IMR-90 (cell line): ENCODE data around the gene AGAP1. TPM values are rescaled to one million over a fixed set of nuclear protein-coding genes. Genes with fewer than 3 reads are reported as not detected.

Experiments
- ATAC-seq: fragments of 200-7000 bp; cut with Tn5 transposase; 2 replicates; pipeline ENCODE4 v1.9.1; 2020; ENCODE audit warnings: low read depth, mild to moderate bottlenecking, moderate library complexity
- BruUV-seq: library from RNA; stranded (reverse); fragments of 400-500 nt; replicated peaks from 2 replicates; lab custom pipeline; 2021; lab: Mats Ljungman, UMichigan
- CTCF ChIA-PET: fragments of 300-600 bp; formaldehyde crosslinking; extraction: SDS; loops from one replicate; lab custom pipeline; 2021; ENCODE audit warnings: antibody characterized with exemption; lab: Yijun Ruan, JAX
- POLR2A ChIA-PET: fragments of 300-600 bp; sonication (Branson Sonifier 250); formaldehyde crosslinking; loops from one replicate; lab custom pipeline; 2022; ENCODE audit warnings: antibody characterized with exemption; ENCODE audit not compliant: unreplicated experiment; lab: Charles Lee
- DNase-seq: peaks from one replicate; pipeline ENCODE4 v3.0.0; 2013
- H2AFZ ChIP-seq: replicated peaks from 2 replicates; pipeline ENCODE3; 2013; ENCODE audit warnings: low read length, mild to moderate bottlenecking; ENCODE audit not compliant: poor library complexity
- H2AK5ac ChIP-seq: 2 replicates; pipeline ENCODE4 v1.6.1; 2013; ENCODE audit warnings: low read depth, low read length, inconsistent platforms
- H2AK9ac ChIP-seq: replicated peaks from 2 replicates; pipeline ENCODE3; 2013; ENCODE audit warnings: mild to moderate bottlenecking, low read depth, low read length, moderate library complexity; ENCODE audit not compliant: poor library complexity
- H2BK120ac ChIP-seq: 2 replicates; pipeline ENCODE4 v1.6.1; 2013; ENCODE audit warnings: low read depth, low read length, inconsistent platforms
- H2BK15ac ChIP-seq: 3 replicates; pipeline ENCODE4 v1.6.1; 2013; ENCODE audit warnings: low read depth, low read length, inconsistent platforms
- H2BK20ac ChIP-seq: 2 replicates; pipeline ENCODE4 v1.6.1; 2013; ENCODE audit warnings: low read depth, mild to moderate bottlenecking, inconsistent platforms, low read length, moderate library complexity
- H2BK5ac ChIP-seq: 2 replicates; pipeline ENCODE4 v1.6.1; 2013; ENCODE audit warnings: mild to moderate bottlenecking, low read depth, low read length, inconsistent platforms; ENCODE audit not compliant: poor library complexity, severe bottlenecking
- H3K14ac ChIP-seq: replicated peaks from 2 replicates; pipeline ENCODE4 v1.6.1; 2013; ENCODE audit warnings: low read depth, low read length, inconsistent platforms
- H3K18ac ChIP-seq: 2 replicates; pipeline ENCODE4 v1.6.1; 2013; ENCODE audit warnings: low read depth, low read length, control low read depth
- H3K23ac ChIP-seq: 2 replicates; pipeline ENCODE4 v1.6.1; 2013; ENCODE audit warnings: low read depth, low read length, inconsistent platforms
- H3K27ac ChIP-seq: 2 replicates; pipeline ENCODE4 v1.5.1; 2013; ENCODE audit warnings: mild to moderate bottlenecking, control low read depth, low read length; ENCODE audit not compliant: insufficient read depth
- H3K27me3 ChIP-seq: 2 replicates; pipeline ENCODE4 v1.6.1; 2013; ENCODE audit warnings: low read length; ENCODE audit not compliant: control insufficient read depth, insufficient read depth
- H3K36me3 ChIP-seq: 2 replicates; pipeline ENCODE4 v1.6.1; 2013; ENCODE audit warnings: low read length, mixed read lengths; ENCODE audit not compliant: control insufficient read depth, insufficient read depth
- H3K4ac ChIP-seq: 2 replicates; pipeline ENCODE4 v1.6.1; 2013; ENCODE audit warnings: low read depth, low read length, inconsistent platforms
- H3K4me1 ChIP-seq: 2 replicates; pipeline ENCODE4 v1.6.1; 2013; ENCODE audit warnings: low read length, mixed read lengths; ENCODE audit not compliant: control insufficient read depth, insufficient read depth
- H3K4me2 ChIP-seq: 2 replicates; pipeline ENCODE4 v1.6.1; 2013; ENCODE audit warnings: low read depth, mild to moderate bottlenecking, control low read depth, low read length, moderate library complexity
- H3K4me3 ChIP-seq: 2 replicates; pipeline ENCODE4 v1.5.1; 2013; ENCODE audit warnings: low read depth, mild to moderate bottlenecking, control low read depth, low read length, moderate library complexity; ENCODE audit not compliant: insufficient read depth
- H3K56ac ChIP-seq: 2 replicates; pipeline ENCODE4 v1.6.1; 2013; ENCODE audit warnings: low read length, inconsistent platforms; ENCODE audit not compliant: insufficient read depth; ENCODE audit errors: extremely low read depth
- H3K79me1 ChIP-seq, 2 experiments: 2 replicates each; pipeline ENCODE4 v1.6.1; 2013; ENCODE audit warnings: low read length in 2 of 2, inconsistent platforms in 1 of 2, low read depth in 1 of 2
- H3K9ac ChIP-seq: 2 replicates; pipeline ENCODE4 v1.6.1; 2013; ENCODE audit warnings: low read depth, low read length, control low read depth
- H3K9me1 ChIP-seq: 2 replicates; pipeline ENCODE4 v1.6.1; 2013; ENCODE audit warnings: low read length, inconsistent platforms; ENCODE audit not compliant: insufficient read depth
- H3K9me3 ChIP-seq: 2 replicates; pipeline ENCODE4 v1.6.1; 2013; ENCODE audit warnings: low read length; ENCODE audit not compliant: control insufficient read depth, insufficient read depth
- H4K20me1 ChIP-seq: 2 replicates; pipeline ENCODE4 v1.6.1; 2013; ENCODE audit warnings: low read length, inconsistent platforms; ENCODE audit not compliant: insufficient read depth
- H4K5ac ChIP-seq: 2 replicates; pipeline ENCODE4 v1.6.1; 2013; ENCODE audit warnings: mild to moderate bottlenecking, low read depth, low read length, control low read depth
- H4K8ac ChIP-seq, 2 experiments: 2 replicates each; pipeline ENCODE4 v1.6.1; 2013; ENCODE audit warnings: low read depth in 2 of 2, low read length in 2 of 2, control low read depth in 1 of 2, inconsistent platforms in 1 of 2
- H4K91ac ChIP-seq: 2 replicates; pipeline ENCODE4 v1.6.1; 2013; ENCODE audit warnings: low read depth, low read length, inconsistent platforms; ENCODE audit not compliant: insufficient read depth
- FOS ChIP-seq: fragments of 150-350 bp; IDR thresholded peaks from 2 replicates; pipeline ENCODE4 v1.6.1; 2016; ENCODE audit warnings: low read depth, low read length
- WGBS, 2 experiments: methylation state at CpG; one replicate each; pipeline versions ENCODE4 v1.1.5 to v1.1.7; 2013; ENCODE audit warnings: missing lambda C conversion rate in 2 of 2; ENCODE audit not compliant: insufficient read length in 1 of 2; ENCODE audit errors: extremely low coverage in 2 of 2; 5-methylcytosine and 5-hydroxymethylcytosine counted together
- dilution Hi-C: fragments of 300-500 bp; cut with HindIII; formaldehyde crosslinking; loops from one replicate; pipeline ENCODE4 v1.14.3; 2018; ENCODE audit warnings: low sequenced_read_pairs; ENCODE audit not compliant: unreplicated experiment
- in situ Hi-C: fragments of 300-500 bp; cut with MboI; formaldehyde crosslinking; loops from 3 replicates; pipeline ENCODE4 v1.14.3; 2019; ENCODE audit warnings: low sequenced_read_pairs, inconsistent platforms, mixed read lengths
- intact Hi-C: fragments of 100-400 bp; cut with micrococcal nuclease; formaldehyde crosslinking; loops from 2 replicates; pipeline ENCODE4 v1.10.0; 2022
- polyA plus RNA-seq, 3 experiments: library from polyadenylated mRNA; depleted of rRNA; stranded (reverse); fragments of >200 nt; gene quantifications; 2 replicates each; pipeline ENCODE4 v1.2.3, GENCODE V29; 2012; ENCODE audit warnings: low replicate concordance in 1 of 3
- total RNA-seq: library from RNA; depleted of rRNA; stranded (reverse); fragments of >200 nt; gene quantifications from 2 replicates; pipeline ENCODE4 v1.2.3, GENCODE V29; 2012

Gene AGAP1
- total and polyA plus RNA-seq, 2 of the 4 experiments (the other 2 are of a cell fraction), result 15.1 to 16.4 TPM

- H4K5ac ChIP-seq, result no peak overlapping the region
- H2BK120ac ChIP-seq, result no peak overlapping the region
- no peak overlapping the region for H2AK5ac ChIP-seq
- H3K9me3 ChIP-seq, result no peaks in the 10 kb centered on the region
- H4K20me1 ChIP-seq, result no peaks in the 10 kb centered on the region
- no peak overlapping the region for H4K8ac ChIP-seq
- no peak overlapping the region for H4K91ac ChIP-seq
- no peaks in the 10 kb centered on the region for H3K4me1 ChIP-seq
- CTCF ChIA-PET, result no interaction called here
- WGBS, 2 experiments, result no CpG with 5 or more reads among the region's 3 CpGs
- H2BK20ac ChIP-seq, result no peak overlapping the region
- no peaks in the 10 kb centered on the region for H3K79me1 ChIP-seq
- no peak overlapping the region for H3K9ac ChIP-seq
- dilution Hi-C loops (no loop called here), in situ Hi-C loops (no loop called here), intact Hi-C loops (no loop called here)
- H3K23ac ChIP-seq, result no peak overlapping the region
- H3K18ac ChIP-seq, result no peak overlapping the region
- POLR2A ChIA-PET, result no interaction called here
- ATAC-seq (no peak), DNase-seq (no peak)
- H3K4me2 ChIP-seq, result no peak overlapping the region
- no peak overlapping the region for H2AK9ac ChIP-seq
- H2BK5ac ChIP-seq, result no peak overlapping the region
- H3K27ac ChIP-seq, result no peak overlapping the region
- H3K9me1 ChIP-seq, result peaks cover 9% of the 10 kb centered on the region; the same call in 1 of the 2 replicates
- no peak overlapping the region for H2AFZ ChIP-seq
- TF ChIP-seq FOS, result no peak
- no peak overlapping the region for H3K14ac ChIP-seq
- peaks cover 9% of the 10 kb centered on the region for H3K36me3 ChIP-seq
- no TSS peak for BruUV-seq
- H3K27me3 ChIP-seq, result no peaks in the 10 kb centered on the region
- H3K4ac ChIP-seq, result no peak overlapping the region
- H3K56ac ChIP-seq, result no peak overlapping the region
- no peak overlapping the region for H2BK15ac ChIP-seq
- H3K4me3 ChIP-seq, result no peak overlapping the region
Observed at GRCh38 chr2:235910067-235910466, 416.2 kb downstream of the AGAP1 start.
